GM18517 (cell line): ENCODE data around the gene PDE4D.

Experiments used
- ATAC-seq: cut with Tn5 transposase; IDR thresholded peaks from one replicate; pipeline ENCODE4 v1.9.1; 2021; ENCODE audit warnings: mild to moderate bottlenecking, moderate library complexity; ENCODE audit not compliant: unreplicated experiment

Gene PDE4D

GRCh38 chr5:59275170-59275509 is 618.4 kb downstream of the PDE4D start:
- ATAC-seq: no peak

GRCh38 chr5:59274106-59274636 is 619.4 kb downstream of the PDE4D start:
- no peak for ATAC-seq

GRCh38 chr5:59272809-59273427 is 620.6 kb downstream of the PDE4D start:
- no peak for ATAC-seq

- no peak for ATAC-seq
These were observed 624.6 kb downstream of the PDE4D start for GRCh38 chr5:59268756-59269415.

- ATAC-seq: no peak
These were observed 626.5 kb downstream of the PDE4D start for GRCh38 chr5:59267033-59267432.

GRCh38 chr5:59266410-59266809 is 627.1 kb downstream of the PDE4D start:
- ATAC-seq: no peak

- no peak for ATAC-seq
These were observed 628.8 kb downstream of the PDE4D start for GRCh38 chr5:59264639-59265245.

GRCh38 chr5:59264013-59264412 is 629.5 kb downstream of the PDE4D start:
- no peak for ATAC-seq

GRCh38 chr5:59261969-59262368 is 631.6 kb downstream of the PDE4D start:
- ATAC-seq: no peak

- no peak for ATAC-seq
These were observed 632.6 kb downstream of the PDE4D start for GRCh38 chr5:59260973-59261372.

GRCh38 chr5:59260200-59260599 is 633.3 kb downstream of the PDE4D start:
- no peak for ATAC-seq

- ATAC-seq: no peak
These were observed 634.3 kb downstream of the PDE4D start for GRCh38 chr5:59259237-59259636.

- no peak for ATAC-seq
These were observed 635.8 kb downstream of the PDE4D start for GRCh38 chr5:59257488-59258400.

GRCh38 chr5:59256331-59256730 is 637.2 kb downstream of the PDE4D start:
- ATAC-seq: no peak

GRCh38 chr5:59254055-59254687 is 639.4 kb downstream of the PDE4D start:
- no peak for ATAC-seq

- ATAC-seq: no peak
These were observed 639.9 kb downstream of the PDE4D start for GRCh38 chr5:59253625-59254024.

GRCh38 chr5:59251627-59252026 is 641.9 kb downstream of the PDE4D start:
- ATAC-seq: no peak

GRCh38 chr5:59249726-59250125 is 643.8 kb downstream of the PDE4D start:
- ATAC-seq: no peak

GRCh38 chr5:59249160-59249559 is 644.4 kb downstream of the PDE4D start:
- no peak for ATAC-seq

GRCh38 chr5:59246882-59247281 is 646.6 kb downstream of the PDE4D start:
- ATAC-seq: no peak
